ENCODE data around the gene BOD1L2. TPM values are rescaled to one million over a fixed set of nuclear protein-coding genes. Genes with fewer than 3 reads are reported as not detected.

Gene BOD1L2
- total RNA-seq, 2 experiments from 2014 or later: not detected

DNA sequence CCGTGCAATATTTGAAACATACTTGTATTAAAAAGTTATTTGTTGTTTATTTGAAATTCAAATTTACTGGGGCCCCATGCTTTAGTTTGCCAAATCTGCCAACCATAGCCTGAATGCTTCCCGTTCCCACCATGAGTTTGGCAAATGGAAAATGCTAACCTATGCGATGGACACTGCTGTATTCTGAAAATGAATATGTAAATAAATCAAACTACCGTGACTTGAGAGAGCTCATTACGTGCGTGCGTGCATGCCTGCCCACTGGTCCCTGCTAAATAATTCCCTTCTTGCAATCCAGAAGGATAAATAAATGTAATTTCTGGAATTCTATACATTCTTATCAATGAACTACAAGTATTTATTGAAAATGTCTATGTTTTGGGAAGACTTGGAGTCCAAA is 3.2 kb downstream of the BOD1L2 start:
- TF ChIP-seq EZH2phosphoT487 (IDR thresholded peaks at IDR 0.05; ENCODE audit: borderline replicate concordance, low read depth, low read length): no peak
- TF ChIP-seq, protein P1, sequence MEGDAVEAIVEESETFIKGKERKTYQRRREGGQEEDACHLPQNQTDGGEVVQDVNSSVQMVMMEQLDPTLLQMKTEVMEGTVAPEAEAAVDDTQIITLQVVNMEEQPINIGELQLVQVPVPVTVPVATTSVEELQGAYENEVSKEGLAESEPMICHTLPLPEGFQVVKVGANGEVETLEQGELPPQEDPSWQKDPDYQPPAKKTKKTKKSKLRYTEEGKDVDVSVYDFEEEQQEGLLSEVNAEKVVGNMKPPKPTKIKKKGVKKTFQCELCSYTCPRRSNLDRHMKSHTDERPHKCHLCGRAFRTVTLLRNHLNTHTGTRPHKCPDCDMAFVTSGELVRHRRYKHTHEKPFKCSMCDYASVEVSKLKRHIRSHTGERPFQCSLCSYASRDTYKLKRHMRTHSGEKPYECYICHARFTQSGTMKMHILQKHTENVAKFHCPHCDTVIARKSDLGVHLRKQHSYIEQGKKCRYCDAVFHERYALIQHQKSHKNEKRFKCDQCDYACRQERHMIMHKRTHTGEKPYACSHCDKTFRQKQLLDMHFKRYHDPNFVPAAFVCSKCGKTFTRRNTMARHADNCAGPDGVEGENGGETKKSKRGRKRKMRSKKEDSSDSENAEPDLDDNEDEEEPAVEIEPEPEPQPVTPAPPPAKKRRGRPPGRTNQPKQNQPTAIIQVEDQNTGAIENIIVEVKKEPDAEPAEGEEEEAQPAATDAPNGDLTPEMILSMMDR (conservative IDR thresholded peaks at IDR 0.05; ENCODE audit: low read length): no peak
- no peak overlapping the region for H3K4me3 ChIP-seq (ENCODE audit: low read depth, low read length, poor library complexity, severe bottlenecking)
- no peaks in the 10 kb centered on the region for H3K9me2 ChIP-seq (ENCODE audit: insufficient read depth, low read length)
- ChIA-PET CTCF (ENCODE audit: unreplicated experiment) (no interaction called here), POLR2A (no interaction called here)
- no peaks in the 10 kb centered on the region for H3K79me2 ChIP-seq (ENCODE audit: insufficient read depth, low read depth, low read length)
- H3K27ac ChIP-seq (ENCODE audit: low read depth, low read length, poor library complexity, severe bottlenecking): no peak overlapping the region
- H4K20me1 ChIP-seq (ENCODE audit: insufficient read depth, low read length): no peaks in the 10 kb centered on the region
- BruUV-seq (replicated peaks): no TSS peak
- H3K9me3 ChIP-seq (ENCODE audit: low read length): no peaks in the 10 kb centered on the region
- no peak for DNase-seq (ENCODE audit: low spot score)
- H2AFZ ChIP-seq (ENCODE audit: low read length): no peak overlapping the region
- no peaks in the 10 kb centered on the region for H3K36me3 ChIP-seq (ENCODE audit: insufficient read depth, low read length)
- H3K4me1 ChIP-seq (ENCODE audit: insufficient read depth, low read length, poor library complexity, severe bottlenecking): no peaks in the 10 kb centered on the region
- intact Hi-C loops (cut with micrococcal nuclease; ENCODE audit: unreplicated experiment): no loop called here
- H3K4me2 ChIP-seq (ENCODE audit: low read length): no peak overlapping the region

DNA sequence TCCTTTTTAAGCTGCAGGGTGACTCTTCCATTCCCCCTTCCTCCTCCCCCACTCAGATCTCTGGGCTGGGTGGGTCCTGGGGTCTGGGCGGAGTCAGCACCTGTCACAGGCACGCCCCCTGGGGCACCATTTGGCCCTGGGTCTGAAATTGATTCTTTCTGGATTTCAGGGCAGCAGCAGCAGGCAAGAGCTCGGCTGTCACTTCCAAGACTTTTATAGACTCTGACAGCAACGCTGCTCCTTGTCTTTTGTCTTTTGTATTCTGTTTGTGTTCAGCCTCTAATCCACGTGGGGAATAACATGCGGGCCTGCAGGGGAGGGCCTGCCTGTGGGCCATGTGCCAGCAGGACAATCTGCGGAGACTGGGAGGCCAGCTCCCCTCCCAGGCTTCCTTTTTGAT is 3.9 kb downstream of the BOD1L2 start:
- no peak overlapping the region for H3K4me2 ChIP-seq (ENCODE audit: low read length)
- H3K9me2 ChIP-seq (ENCODE audit: insufficient read depth, low read length): no peaks in the 10 kb centered on the region
- no peak overlapping the region for H2AFZ ChIP-seq (ENCODE audit: low read length)
- CTCF ChIA-PET (ENCODE audit: unreplicated experiment): no interaction called here
- no peak overlapping the region for H3K27ac ChIP-seq (ENCODE audit: low read depth, low read length, poor library complexity, severe bottlenecking)
- no peaks in the 10 kb centered on the region for H3K36me3 ChIP-seq (ENCODE audit: insufficient read depth, low read length)
- BruUV-seq (replicated peaks): no TSS peak
- POLR2A ChIA-PET: no interaction called here
- no peaks in the 10 kb centered on the region for H3K9me3 ChIP-seq (ENCODE audit: low read length)
- TF ChIP-seq, protein P1 (conservative IDR thresholded peaks at IDR 0.05; ENCODE audit: low read length): no peak
- TF ChIP-seq EZH2phosphoT487 (IDR thresholded peaks at IDR 0.05; ENCODE audit: borderline replicate concordance, low read depth, low read length): no peak
- H3K4me1 ChIP-seq (ENCODE audit: insufficient read depth, low read length, poor library complexity, severe bottlenecking): no peaks in the 10 kb centered on the region
- no peaks in the 10 kb centered on the region for H3K79me2 ChIP-seq (ENCODE audit: insufficient read depth, low read depth, low read length)
- no peaks in the 10 kb centered on the region for H4K20me1 ChIP-seq (ENCODE audit: insufficient read depth, low read length)
- intact Hi-C loops (cut with micrococcal nuclease; ENCODE audit: unreplicated experiment): no loop called here
- no peak for DNase-seq (ENCODE audit: low spot score)
- no peak overlapping the region for H3K4me3 ChIP-seq (ENCODE audit: low read depth, low read length, poor library complexity, severe bottlenecking)

DNA sequence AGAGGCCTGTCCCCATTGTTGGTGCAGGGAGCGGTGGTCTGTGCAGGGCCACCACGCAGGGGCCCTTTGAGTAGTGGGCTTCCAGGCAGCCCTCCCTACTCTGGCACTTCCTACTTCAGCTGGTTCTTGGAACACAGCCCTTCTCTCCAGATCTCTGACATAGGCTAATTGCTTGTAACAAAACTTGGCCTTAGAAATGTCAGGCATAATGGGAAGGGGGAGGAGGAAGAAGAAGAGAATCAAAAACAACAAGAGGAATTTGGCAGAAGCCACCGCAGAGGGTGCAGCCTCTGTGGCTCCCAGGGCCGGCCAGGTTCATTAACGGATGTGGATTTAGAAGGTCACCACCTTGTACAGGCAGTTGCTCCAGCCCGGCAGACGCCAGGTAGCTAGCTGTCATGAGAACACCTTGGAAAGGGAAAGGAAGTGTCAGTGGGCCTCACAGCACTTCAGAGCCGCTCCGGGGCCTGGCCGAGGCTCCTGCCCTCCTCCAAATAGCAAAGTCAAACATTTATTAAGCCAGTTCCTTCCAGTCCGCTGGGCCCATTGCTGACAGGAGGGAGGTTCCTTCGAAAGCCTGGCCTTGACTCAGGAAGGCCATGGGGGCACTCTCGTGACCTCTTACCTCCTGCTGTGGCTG is 7.4 kb downstream of the BOD1L2 start:
- intact Hi-C loops (cut with micrococcal nuclease; ENCODE audit: unreplicated experiment): no loop called here
- no TSS peak for BruUV-seq (replicated peaks)
- H3K27ac ChIP-seq (ENCODE audit: low read depth, low read length, poor library complexity, severe bottlenecking): no peak overlapping the region
- POLR2A ChIA-PET: no interaction called here
- H2AFZ ChIP-seq (ENCODE audit: low read length): no peak overlapping the region
- CTCF ChIA-PET (ENCODE audit: unreplicated experiment): no interaction called here
- no peak for DNase-seq (ENCODE audit: low spot score)
- H3K4me2 ChIP-seq (ENCODE audit: low read length): no peak overlapping the region
- H3K36me3 ChIP-seq (ENCODE audit: insufficient read depth, low read length): no peaks in the 10 kb centered on the region
- no peaks in the 10 kb centered on the region for H4K20me1 ChIP-seq (ENCODE audit: insufficient read depth, low read length)
- TF ChIP-seq EZH2phosphoT487 (IDR thresholded peaks at IDR 0.05; ENCODE audit: borderline replicate concordance, low read depth, low read length): no peak
- TF ChIP-seq, protein P1 (conservative IDR thresholded peaks at IDR 0.05; ENCODE audit: low read length): no peak
- no peaks in the 10 kb centered on the region for H3K79me2 ChIP-seq (ENCODE audit: insufficient read depth, low read depth, low read length)
- no peak overlapping the region for H3K4me3 ChIP-seq (ENCODE audit: low read depth, low read length, poor library complexity, severe bottlenecking)
- no peaks in the 10 kb centered on the region for H3K4me1 ChIP-seq (ENCODE audit: insufficient read depth, low read length, poor library complexity, severe bottlenecking)
- no peaks in the 10 kb centered on the region for H3K9me3 ChIP-seq (ENCODE audit: low read length)
- H3K9me2 ChIP-seq (ENCODE audit: insufficient read depth, low read length): no peaks in the 10 kb centered on the region
